GM21423 (cell line): Measurements from ENCODE around the gene CHRNA1.

Experiments used
- ATAC-seq: cut with Tn5 transposase; IDR thresholded peaks from one replicate; pipeline ENCODE4 v1.9.1; 2021; ENCODE audit warnings: mild to moderate bottlenecking, moderate library complexity; ENCODE audit not compliant: unreplicated experiment

CHRNA1 gene

GRCh38 chr2:174764280-174765255 lies at the start of gene CHRNA1:
TSS of gene CHRNA1 (minus strand) at chr2:174764472. CDS start at chr2:174764394, 78 bp downstream.
- ATAC-seq: no peak

GRCh38 chr2:174812037-174812436 lies 47.8 kb upstream of the CHRNA1 start:
- no peak for ATAC-seq

GRCh38 chr2:174807931-174808330 lies 43.7 kb upstream of the CHRNA1 start:
- no peak for ATAC-seq

- ATAC-seq: no peak
Observed at GRCh38 chr2:174805803-174806202, 41.5 kb upstream of the CHRNA1 start.

- ATAC-seq: no peak
Observed at GRCh38 chr2:174802459-174802858, 38.2 kb upstream of the CHRNA1 start.

GRCh38 chr2:174800436-174801205 lies 36.3 kb upstream of the CHRNA1 start:
- ATAC-seq: no peak

- ATAC-seq: no peak
Observed at GRCh38 chr2:174798801-174799200, 34.5 kb upstream of the CHRNA1 start.

- no peak for ATAC-seq
Observed at GRCh38 chr2:174797781-174798276, 33.6 kb upstream of the CHRNA1 start.

GRCh38 chr2:174796319-174796771 lies 32.1 kb upstream of the CHRNA1 start:
- no peak for ATAC-seq

- ATAC-seq: no peak
Observed at GRCh38 chr2:174794851-174795374, 30.6 kb upstream of the CHRNA1 start.

- no peak for ATAC-seq
Observed at GRCh38 chr2:174792309-174793025, 28.2 kb upstream of the CHRNA1 start.

GRCh38 chr2:174791746-174792280 lies 27.5 kb upstream of the CHRNA1 start:
- no peak for ATAC-seq

GRCh38 chr2:174791020-174791419 lies 26.7 kb upstream of the CHRNA1 start:
- ATAC-seq: no peak

- ATAC-seq: no peak
Observed at GRCh38 chr2:174789001-174789400, 24.7 kb upstream of the CHRNA1 start.

- ATAC-seq: no peak
Observed at GRCh38 chr2:174788291-174788929, 24.1 kb upstream of the CHRNA1 start.

GRCh38 chr2:174787487-174788205 lies 23.4 kb upstream of the CHRNA1 start:
- ATAC-seq: no peak

- no peak for ATAC-seq
Observed at GRCh38 chr2:174786066-174786725, 21.9 kb upstream of the CHRNA1 start.

GRCh38 chr2:174785481-174785880 lies 21.2 kb upstream of the CHRNA1 start:
- ATAC-seq: no peak

- ATAC-seq: no peak
Observed at GRCh38 chr2:174784909-174785308, 20.6 kb upstream of the CHRNA1 start.
